Measurements from ENCODE around the gene HDAC4. TPM values are rescaled to one million over a fixed set of nuclear protein-coding genes. Genes with fewer than 3 reads are reported as not detected.

HDAC4 gene
- total RNA-seq, 2 experiments from 2014 or later, result 22.6 to 24.5 TPM

GRCh38 chr2:239021651-239022436, 379.0 kb downstream of the HDAC4 start:
- H3K36me3 Mint-ChIP-seq (ENCODE audit: low read depth), result no peaks in the 10 kb centered on the region
- no peak for ATAC-seq

GRCh38 chr2:239021224-239021623, 379.6 kb downstream of the HDAC4 start:
- Mint-ChIP-seq H3K4me3 (no peak overlapping the region), H3K9me3 (no peaks in the 10 kb centered on the region), H3K27ac (no peak overlapping the region), H3K4me1 (ENCODE audit: low read depth) (no peaks in the 10 kb centered on the region), H3K27me3 (peaks cover 2% of the 10 kb centered on the region), H3K36me3 (ENCODE audit: low read depth) (no peaks in the 10 kb centered on the region)
- ChIA-PET CTCF (no interaction called here), POLR2A (no interaction called here)
- TF ChIP-seq CTCF (IDR thresholded peaks at IDR 0.05), result no peak
- ATAC-seq, result no peak
- no peak for DNase-seq
- intact Hi-C loops (cut with micrococcal nuclease), result no loop called here

More at GRCh38 chr2:239021651-239022436, 379.0 kb downstream of the HDAC4 start:
- DNase-seq, result no peak
- intact Hi-C loops (cut with micrococcal nuclease), result no loop called here
- Mint-ChIP-seq H3K4me1 (ENCODE audit: low read depth) (no peaks in the 10 kb centered on the region), H3K27ac (no peak overlapping the region), H3K4me3 (no peak overlapping the region), H3K9me3 (no peaks in the 10 kb centered on the region), H3K27me3 (peaks cover 2% of the 10 kb centered on the region)
- no peak for TF ChIP-seq CTCF (IDR thresholded peaks at IDR 0.05)
- ChIA-PET POLR2A (no interaction called here), CTCF (no interaction called here)

- Mint-ChIP-seq H3K4me3 (no peak overlapping the region), H3K27me3 (peaks cover 2% of the 10 kb centered on the region), H3K36me3 (ENCODE audit: low read depth) (no peaks in the 10 kb centered on the region), H3K27ac (no peak overlapping the region), H3K9me3 (no peaks in the 10 kb centered on the region), H3K4me1 (ENCODE audit: low read depth) (no peaks in the 10 kb centered on the region)
- ATAC-seq (no peak), DNase-seq (no peak)
- ChIA-PET POLR2A (no interaction called here), CTCF (no interaction called here)
- intact Hi-C loops (cut with micrococcal nuclease), result no loop called here
- no peak for TF ChIP-seq CTCF (IDR thresholded peaks at IDR 0.05)
Observed at GRCh38 chr2:239020541-239021041, 380.2 kb downstream of the HDAC4 start.

GRCh38 chr2:239019183-239019581, 381.6 kb downstream of the HDAC4 start:
- ChIA-PET CTCF (no interaction called here), POLR2A (no interaction called here)
- Mint-ChIP-seq H3K4me1 (ENCODE audit: low read depth) (no peaks in the 10 kb centered on the region), H3K4me3 (no peak overlapping the region), H3K36me3 (ENCODE audit: low read depth) (no peaks in the 10 kb centered on the region), H3K27ac (no peak overlapping the region), H3K27me3 (peaks cover 2% of the 10 kb centered on the region), H3K9me3 (no peaks in the 10 kb centered on the region)
- intact Hi-C loops (cut with micrococcal nuclease), result no loop called here
- ATAC-seq (no peak), DNase-seq (peak; percentile 6)
- TF ChIP-seq CTCF (IDR thresholded peaks at IDR 0.05), result no peak

GRCh38 chr2:239018271-239019182, 382.3 kb downstream of the HDAC4 start:
- intact Hi-C loops (cut with micrococcal nuclease), result no loop called here
- DNase-seq (no peak), ATAC-seq (no peak)
- Mint-ChIP-seq H3K27ac (no peak overlapping the region), H3K4me1 (ENCODE audit: low read depth) (no peaks in the 10 kb centered on the region), H3K36me3 (ENCODE audit: low read depth) (no peaks in the 10 kb centered on the region), H3K27me3 (peaks cover 2% of the 10 kb centered on the region), H3K9me3 (no peaks in the 10 kb centered on the region), H3K4me3 (no peak overlapping the region)
- CTCF ChIA-PET, result no interaction called here
- no peak for TF ChIP-seq CTCF (IDR thresholded peaks at IDR 0.05)
- POLR2A ChIA-PET, result no interaction called here

Measured in activated CD8-positive, alpha-beta T cell treated with anti-CD3 and anti-CD28 coated beads for 36 hours (primary cell).